ENCODE results near the gene CASP7. TPM values are rescaled to one million over a fixed set of nuclear protein-coding genes. Genes with fewer than 3 reads are reported as not detected.

Gene CASP7
- total and polyA plus RNA-seq, 8 donors = 7.0 to 28.7 (median 14.8) TPM

- TF ChIP-seq, protein P1, sequence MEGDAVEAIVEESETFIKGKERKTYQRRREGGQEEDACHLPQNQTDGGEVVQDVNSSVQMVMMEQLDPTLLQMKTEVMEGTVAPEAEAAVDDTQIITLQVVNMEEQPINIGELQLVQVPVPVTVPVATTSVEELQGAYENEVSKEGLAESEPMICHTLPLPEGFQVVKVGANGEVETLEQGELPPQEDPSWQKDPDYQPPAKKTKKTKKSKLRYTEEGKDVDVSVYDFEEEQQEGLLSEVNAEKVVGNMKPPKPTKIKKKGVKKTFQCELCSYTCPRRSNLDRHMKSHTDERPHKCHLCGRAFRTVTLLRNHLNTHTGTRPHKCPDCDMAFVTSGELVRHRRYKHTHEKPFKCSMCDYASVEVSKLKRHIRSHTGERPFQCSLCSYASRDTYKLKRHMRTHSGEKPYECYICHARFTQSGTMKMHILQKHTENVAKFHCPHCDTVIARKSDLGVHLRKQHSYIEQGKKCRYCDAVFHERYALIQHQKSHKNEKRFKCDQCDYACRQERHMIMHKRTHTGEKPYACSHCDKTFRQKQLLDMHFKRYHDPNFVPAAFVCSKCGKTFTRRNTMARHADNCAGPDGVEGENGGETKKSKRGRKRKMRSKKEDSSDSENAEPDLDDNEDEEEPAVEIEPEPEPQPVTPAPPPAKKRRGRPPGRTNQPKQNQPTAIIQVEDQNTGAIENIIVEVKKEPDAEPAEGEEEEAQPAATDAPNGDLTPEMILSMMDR (IDR thresholded peaks at IDR 0.05) = no peak
- intact Hi-C loops (cut with DNase I) = no loop called here
These were observed 96.1 kb downstream of the CASP7 start for GRCh38 chr10:113775686-113776294.

DNA sequence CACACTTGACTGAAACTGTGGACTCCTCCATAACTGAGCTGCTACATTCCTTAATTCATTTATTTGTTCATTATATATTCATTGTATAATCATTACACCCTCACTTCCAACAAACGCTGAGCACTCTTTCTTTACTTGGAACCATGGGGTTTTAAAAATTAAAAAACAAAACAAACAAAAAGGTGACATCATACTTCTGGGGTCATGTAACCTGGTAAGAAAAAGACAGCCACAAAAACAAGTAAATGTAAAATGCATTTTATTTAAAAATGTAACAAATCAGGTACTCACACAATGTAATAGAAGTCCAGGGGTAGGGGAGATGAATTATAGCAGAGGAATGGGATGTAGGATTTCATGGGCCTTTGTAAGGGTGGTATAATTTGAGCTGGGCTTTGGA, 96.8 kb downstream of the CASP7 start:
- H3K4me1 ChIP-seq = no peaks in the 10 kb centered on the region
- no peak for ATAC-seq
- no peaks in the 10 kb centered on the region for H3K36me3 ChIP-seq
- 59 to 65% methylated on average over 1 of the region's 1 CpG for WGBS, 2 donors
- TF ChIP-seq, protein P1 (IDR thresholded peaks at IDR 0.05) = no peak
- H3K9me3 ChIP-seq = no peaks in the 10 kb centered on the region
- FAIRE-seq = no peak
- DNase-seq = no peak
- intact Hi-C loops (cut with DNase I) = no loop called here
- H3K27me3 ChIP-seq = no peaks in the 10 kb centered on the region
- no peak overlapping the region for H3K4me3 ChIP-seq
- no peak overlapping the region for H3K27ac ChIP-seq

More at GRCh38 chr10:113775686-113776294, 96.1 kb downstream of the CASP7 start:
- Histone ChIP-seq H3K4me3 (no peak overlapping the region), H3K4me1 (no peaks in the 10 kb centered on the region), H3K27ac (no peak overlapping the region), H3K36me3 (no peaks in the 10 kb centered on the region), H3K27me3 (no peaks in the 10 kb centered on the region), H3K9me3 (no peaks in the 10 kb centered on the region)
- DNase-seq (no peak), ATAC-seq (no peak), FAIRE-seq (no peak)
- WGBS, 2 donors = 50 to 52% methylated on average over 4 of the region's 4 CpGs

Small RNA genes lying within 50 kb of the gene (microRNA-seq; reads per million reads assigned to microRNA genes)
- 0 reads per million in 2 donors for gene MIR4483

Other genes with a start within 250 kb of the CASP7 start
- gene HABP2, start 126.9 kb upstream of the CASP7 start, total RNA-seq = 10 to 100 TPM in 5 of 6 donors, 1 to 10 TPM in 1; 9.3 to 51.7 (median 14.0) TPM
- gene HABP2, start 126.9 kb upstream of the CASP7 start, polyA plus RNA-seq = 10 to 100 TPM in 1 of 2 donors, 1 to 10 TPM in 1; 8.8 to 34.9 TPM
- gene NRAP, start 15.9 kb upstream of the CASP7 start, total RNA-seq = under 1 TPM in 5 of 6 donors, not detected in 1; 0.03 to 0.67 (median 0.03) TPM
- under 1 TPM; 0.04 to 0.21 TPM for gene NRAP, start 15.9 kb upstream of the CASP7 start, polyA plus RNA-seq
- 10 to 100 TPM in 4 of 6 donors, 1 to 10 TPM in 2; 6.0 to 28.2 (median 13.1) TPM for gene PLEKHS1, start 71.8 kb downstream of the CASP7 start, total RNA-seq
- gene PLEKHS1, start 71.8 kb downstream of the CASP7 start, polyA plus RNA-seq = 10 to 100 TPM; 17.2 to 44.6 TPM
- 1 to 10 TPM; 3.3 to 5.7 (median 4.7) TPM for gene DCLRE1A, start 174.2 kb downstream of the CASP7 start, total RNA-seq
- gene DCLRE1A, start 174.2 kb downstream of the CASP7 start, polyA plus RNA-seq = 1 to 10 TPM; 2.4 to 4.0 TPM
- 10 to 100 TPM; 15.8 to 24.0 (median 19.5) TPM for gene NHLRC2, start 174.7 kb downstream of the CASP7 start, total RNA-seq
- gene NHLRC2, start 174.7 kb downstream of the CASP7 start, polyA plus RNA-seq = 1 to 10 TPM; 4.3 to 6.4 TPM